CMK (cell line): ENCODE measurements around the gene ABCA1.

Experiments used
- DNase-seq: peaks from one replicate; pipeline ENCODE4 v3.0.0-alpha.2; 2010; ENCODE audit warnings: low read depth

Gene ABCA1

DNA sequence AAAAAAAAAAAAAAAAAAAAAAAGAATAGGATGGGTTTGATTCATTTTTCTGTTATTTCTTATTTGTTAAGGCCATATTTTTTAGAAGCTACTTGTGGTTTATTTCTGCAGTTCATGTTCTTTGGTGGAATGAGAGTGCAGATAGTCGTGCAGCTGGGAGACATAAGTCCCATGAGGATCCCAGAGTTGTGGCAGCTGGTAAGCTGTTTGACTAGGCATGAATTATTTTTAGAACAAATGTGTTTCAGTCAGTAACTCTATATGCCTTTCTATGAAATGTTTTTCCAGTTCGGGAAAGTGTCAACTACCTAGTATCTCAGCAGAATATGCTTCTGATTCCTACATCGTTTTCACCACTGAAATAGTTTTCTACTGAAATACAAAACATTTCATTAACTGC, 169.0 kb downstream of the ABCA1 start:
- DNase-seq = no peak

- DNase-seq = no peak
These were observed 177.7 kb downstream of the ABCA1 start for GRCh38 chr9:104750185-104750767.

DNA sequence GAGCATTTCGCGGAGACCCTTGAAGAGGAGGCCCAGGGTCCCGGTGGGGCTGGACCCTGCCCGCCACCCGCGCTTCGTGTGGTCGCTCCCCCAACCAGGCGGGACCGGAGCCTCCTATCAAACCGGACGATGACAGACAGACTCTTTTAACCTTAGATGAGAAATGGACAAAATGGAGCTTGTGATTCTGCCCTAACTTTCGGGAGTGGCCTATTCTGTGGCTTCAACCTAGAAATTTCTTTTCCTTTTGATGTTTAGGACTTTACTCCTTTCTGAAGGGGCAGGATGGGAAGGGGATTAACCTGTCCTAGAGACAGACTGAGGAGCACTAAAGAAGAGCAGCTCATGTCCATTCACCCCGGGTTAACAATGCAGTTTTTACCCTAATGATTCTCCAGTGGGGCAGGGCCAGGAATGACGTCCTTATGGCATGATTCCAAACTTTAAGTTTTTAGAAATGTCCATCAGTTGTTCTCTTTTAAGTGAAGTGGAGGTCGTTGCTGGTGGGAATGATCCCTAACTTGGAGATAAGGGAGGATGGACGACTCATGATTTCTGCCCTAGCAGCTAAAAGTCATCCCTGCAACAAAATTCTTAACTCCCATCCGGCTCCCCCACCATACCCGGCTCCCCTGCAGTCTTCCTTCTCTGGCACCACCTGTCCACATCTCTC, 179.5 kb downstream of the ABCA1 start:
- DNase-seq = no peak

DNA sequence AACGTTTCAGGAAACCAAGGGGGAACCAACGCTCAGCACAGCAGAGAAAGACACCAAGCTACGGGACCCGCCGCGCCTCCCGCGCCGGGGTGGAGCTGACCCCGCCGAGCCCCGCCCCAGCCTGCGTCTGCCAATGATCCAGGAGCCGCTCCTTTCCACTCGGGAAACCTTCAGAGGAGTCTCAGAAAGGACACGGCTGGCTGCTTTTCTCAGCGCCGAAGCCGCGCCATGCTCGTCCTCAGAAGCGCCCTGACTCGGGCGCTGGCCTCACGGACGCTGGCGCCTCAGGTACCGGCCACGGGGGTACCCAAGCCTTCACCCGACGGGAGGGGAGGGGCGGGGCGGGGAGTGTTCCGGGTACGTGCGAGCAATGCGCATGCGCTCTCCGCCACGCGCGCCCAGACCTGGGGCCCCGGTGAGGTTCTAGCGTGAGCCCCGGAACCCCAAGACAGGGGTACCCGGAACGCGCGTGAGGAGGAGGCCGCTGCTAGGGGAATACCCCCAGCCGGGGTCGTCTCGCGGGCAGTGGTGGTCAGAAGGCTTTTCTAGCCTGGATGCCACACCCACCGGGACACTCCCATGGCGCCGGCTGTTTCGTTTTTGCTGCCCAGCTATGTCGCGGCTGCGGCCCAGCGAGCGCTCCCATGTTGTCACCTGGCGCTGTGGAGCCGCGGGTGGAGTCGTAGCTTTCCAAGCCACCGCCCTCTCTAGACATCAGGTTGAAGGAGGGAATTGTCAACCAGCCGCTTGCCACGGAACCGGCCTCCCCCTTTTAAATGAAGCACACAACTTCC, 180.2 kb downstream of the ABCA1 start, which contains the start of gene NIPSNAP3A:
NIPSNAP3A (plus strand) TSS at position 119 of the 794 bp plus-strand sequence; CDS start at position 229, 110 bp downstream.
- peak; percentile 52 for DNase-seq

DNA sequence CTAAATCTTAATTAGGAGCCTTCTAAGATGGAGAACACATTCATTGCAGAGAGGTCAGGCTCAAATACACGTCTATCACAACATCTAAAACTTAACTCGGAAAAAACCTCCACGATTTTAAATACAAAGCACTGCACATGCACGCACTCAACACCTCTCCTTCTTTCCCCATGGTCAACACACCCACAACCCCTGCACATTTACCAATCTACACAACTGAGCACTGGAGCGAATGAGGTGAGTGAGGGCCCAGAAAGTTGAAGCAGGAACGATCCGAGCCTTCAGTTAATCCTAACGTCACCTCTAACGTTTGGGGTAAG, 180.8 kb downstream of the ABCA1 start:
- no peak for DNase-seq

DNA sequence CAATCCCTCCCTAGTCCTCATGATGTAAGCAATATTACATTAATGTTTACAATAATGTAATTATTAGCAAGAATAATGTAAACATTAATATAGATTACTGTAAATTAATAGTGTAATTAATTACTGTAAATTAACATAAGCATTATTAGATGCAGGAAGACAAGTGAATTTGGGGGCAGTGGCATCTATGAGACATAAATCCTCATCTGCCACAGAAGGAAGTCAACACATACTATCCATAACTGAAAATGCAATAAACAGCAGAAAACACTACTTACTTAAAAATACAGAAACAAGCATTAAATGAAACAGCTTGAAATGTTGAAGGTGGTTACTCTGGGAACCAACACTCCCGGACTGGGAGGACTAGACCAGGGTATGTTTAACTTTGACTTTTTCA, 181.2 kb downstream of the ABCA1 start:
- no peak for DNase-seq

DNA sequence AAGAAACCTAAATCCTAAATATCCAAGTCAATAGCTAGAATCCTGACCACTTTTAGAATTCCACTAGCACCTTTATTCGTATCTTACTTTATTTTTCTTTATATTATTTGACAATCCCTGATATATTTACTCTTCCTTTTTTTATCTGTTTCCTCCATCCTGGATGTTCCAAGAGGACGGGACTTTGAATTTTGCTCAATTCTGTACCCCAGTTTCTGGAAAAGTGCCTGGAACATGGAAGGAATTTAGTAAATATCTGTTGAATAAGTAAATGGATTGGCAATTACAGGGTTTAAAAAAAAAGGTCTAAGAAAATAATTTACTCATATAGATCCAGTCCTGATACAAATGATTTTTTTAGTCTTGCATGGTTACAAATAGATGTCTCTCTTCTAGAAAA, 181.7 kb downstream of the ABCA1 start:
- DNase-seq = no peak

DNA sequence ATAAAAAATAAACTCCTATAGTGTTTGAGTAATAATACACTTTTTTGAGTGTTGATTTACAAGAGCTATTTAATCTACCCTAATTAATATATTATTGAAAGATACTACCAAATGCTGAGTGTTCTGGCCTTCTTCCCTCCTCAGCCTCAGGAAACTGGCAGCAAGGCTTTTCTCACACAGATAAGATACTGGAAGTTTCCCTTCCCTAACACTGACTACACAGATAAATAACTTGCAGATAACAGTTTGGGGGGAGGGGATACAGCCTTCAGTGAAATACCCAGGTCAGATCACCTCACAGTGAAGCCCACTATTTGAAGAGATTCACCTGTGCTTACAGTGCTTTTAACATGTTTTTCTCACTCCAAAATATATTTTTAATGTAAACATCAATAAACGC, 182.1 kb downstream of the ABCA1 start:
- no peak for DNase-seq

GRCh38 chr9:104743376-104743985, 184.5 kb downstream of the ABCA1 start:
- no peak for DNase-seq

- DNase-seq = no peak
These were observed 187.3 kb downstream of the ABCA1 start for GRCh38 chr9:104740621-104741020.

DNA sequence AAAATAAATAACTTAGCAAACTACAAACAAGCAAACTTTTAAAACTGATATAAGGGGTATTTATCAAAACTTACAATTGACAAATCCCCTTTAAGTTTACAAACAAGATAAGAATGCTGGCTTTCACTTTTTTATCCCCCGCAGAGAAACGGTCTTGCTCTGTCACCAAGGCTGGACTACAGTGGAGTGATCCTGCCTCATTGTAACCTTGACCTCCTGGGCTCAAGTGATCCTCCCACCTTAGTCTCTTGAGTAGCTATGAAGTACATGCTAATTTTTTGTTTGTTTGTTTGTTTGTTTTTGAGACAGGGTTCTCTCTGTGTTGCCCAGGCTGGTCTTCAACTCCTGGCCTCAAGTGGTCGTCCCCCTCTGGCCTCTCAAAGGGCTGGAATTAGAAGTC, 189.5 kb downstream of the ABCA1 start:
- no peak for DNase-seq
